GM13976 (cell line): Measurements from ENCODE around the gene HES3.
A peak's percentile ranks its signal among the peaks of the same experiment; 100 is the strongest.
"Not testable (repeated sequence)": the region's sequence is repeated elsewhere in the genome, so short reads cannot be mapped to it uniquely, and the experiment has no call there.

ENCODE experiments used
- DNase-seq: peaks from one replicate; pipeline ENCODE4 v3.0.0; 2012; ENCODE audit warnings: low spot score
- in situ Hi-C: fragments of 300-500 bp; cut with MboI; formaldehyde crosslinking; loops from one replicate; pipeline ENCODE4 v1.12.0; 2022; ENCODE audit warnings: low sequenced_read_pairs, mixed read lengths, inconsistent platforms; ENCODE audit not compliant: unreplicated experiment
- TF ChIP-seq, protein P1 (sequence below): IDR thresholded peaks from 2 replicates; pipeline ENCODE4 v1.5.1; 2012; ENCODE audit warnings: borderline replicate concordance, mild to moderate bottlenecking; ENCODE audit not compliant: insufficient read depth; ENCODE audit errors: extremely low read depth, missing control alignments, control extremely low read depth

Gene HES3

GRCh38 chr1:6209661-6210580, 34.1 kb upstream of the HES3 start:
- in situ Hi-C loops: no loop called here
- DNase-seq: no peak
- TF ChIP-seq, protein P1, sequence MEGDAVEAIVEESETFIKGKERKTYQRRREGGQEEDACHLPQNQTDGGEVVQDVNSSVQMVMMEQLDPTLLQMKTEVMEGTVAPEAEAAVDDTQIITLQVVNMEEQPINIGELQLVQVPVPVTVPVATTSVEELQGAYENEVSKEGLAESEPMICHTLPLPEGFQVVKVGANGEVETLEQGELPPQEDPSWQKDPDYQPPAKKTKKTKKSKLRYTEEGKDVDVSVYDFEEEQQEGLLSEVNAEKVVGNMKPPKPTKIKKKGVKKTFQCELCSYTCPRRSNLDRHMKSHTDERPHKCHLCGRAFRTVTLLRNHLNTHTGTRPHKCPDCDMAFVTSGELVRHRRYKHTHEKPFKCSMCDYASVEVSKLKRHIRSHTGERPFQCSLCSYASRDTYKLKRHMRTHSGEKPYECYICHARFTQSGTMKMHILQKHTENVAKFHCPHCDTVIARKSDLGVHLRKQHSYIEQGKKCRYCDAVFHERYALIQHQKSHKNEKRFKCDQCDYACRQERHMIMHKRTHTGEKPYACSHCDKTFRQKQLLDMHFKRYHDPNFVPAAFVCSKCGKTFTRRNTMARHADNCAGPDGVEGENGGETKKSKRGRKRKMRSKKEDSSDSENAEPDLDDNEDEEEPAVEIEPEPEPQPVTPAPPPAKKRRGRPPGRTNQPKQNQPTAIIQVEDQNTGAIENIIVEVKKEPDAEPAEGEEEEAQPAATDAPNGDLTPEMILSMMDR: peak; percentile 7

DNA sequence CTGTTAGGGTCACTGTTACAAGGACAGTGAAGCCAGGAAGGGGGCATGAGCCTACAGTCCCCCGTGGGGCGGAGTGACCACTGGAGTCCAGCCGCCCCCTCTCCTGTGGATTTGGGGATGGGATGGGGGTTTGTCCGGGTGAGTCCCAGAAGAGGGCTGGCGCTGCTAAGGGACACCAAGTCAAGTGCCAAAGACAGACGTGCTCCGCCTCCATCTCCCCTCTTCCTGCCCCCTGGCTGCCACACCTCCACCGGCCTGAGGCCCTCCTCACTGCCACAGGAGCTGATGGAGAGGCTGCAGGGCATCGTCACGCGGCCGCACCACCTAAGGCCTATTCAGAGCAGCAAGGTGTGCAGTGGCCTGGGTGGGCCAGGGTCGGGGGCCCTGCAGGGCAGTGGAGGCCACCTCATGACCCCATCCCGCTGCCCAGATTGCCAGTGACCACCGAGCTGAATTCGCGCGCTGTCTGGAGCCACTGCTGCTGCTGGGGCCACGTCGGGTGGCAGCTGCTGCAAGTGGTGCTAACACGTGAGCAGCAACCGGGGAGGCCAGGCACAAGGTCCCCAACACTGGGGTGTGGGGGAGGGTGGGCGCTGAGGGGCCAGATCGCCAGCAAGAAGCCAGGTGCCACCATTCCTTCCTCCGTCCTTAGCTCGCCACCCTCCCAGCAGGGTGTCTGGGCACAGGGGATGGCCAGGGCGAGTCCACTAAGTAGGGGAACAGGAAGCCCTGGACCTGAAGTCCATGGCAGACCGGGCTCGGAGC, 33.2 kb upstream of the HES3 start:
- DNase-seq: no peak
- in situ Hi-C loops: no loop called here
- TF ChIP-seq, protein P1: no peak

DNA sequence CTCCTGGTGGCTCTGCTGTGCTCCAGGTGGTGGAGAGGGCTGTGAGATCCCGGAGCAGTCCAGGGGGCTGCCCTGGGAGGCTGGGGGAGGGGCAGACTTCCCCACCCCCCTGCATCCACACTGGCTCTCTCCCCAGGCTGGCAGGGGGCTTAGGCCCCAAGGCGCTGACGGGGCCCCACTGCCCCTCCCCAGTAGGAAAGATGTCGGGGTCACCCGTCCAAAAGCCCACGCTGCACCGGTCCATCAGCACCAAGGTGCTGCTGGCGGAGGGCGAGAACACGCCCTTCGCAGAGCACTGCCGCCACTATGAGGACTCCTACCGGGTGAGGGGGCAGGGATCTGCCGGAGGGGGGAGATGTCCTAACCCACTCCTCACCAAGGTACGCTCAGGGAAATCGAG, 32.2 kb upstream of the HES3 start:
- in situ Hi-C loops: no loop called here
- no peak for DNase-seq
- TF ChIP-seq, protein P1: no peak

- DNase-seq: peak; percentile 68
- TF ChIP-seq, protein P1: no peak
- in situ Hi-C loops: no loop called here
These were observed 31.6 kb upstream of the HES3 start for GRCh38 chr1:6212193-6212959.

DNA sequence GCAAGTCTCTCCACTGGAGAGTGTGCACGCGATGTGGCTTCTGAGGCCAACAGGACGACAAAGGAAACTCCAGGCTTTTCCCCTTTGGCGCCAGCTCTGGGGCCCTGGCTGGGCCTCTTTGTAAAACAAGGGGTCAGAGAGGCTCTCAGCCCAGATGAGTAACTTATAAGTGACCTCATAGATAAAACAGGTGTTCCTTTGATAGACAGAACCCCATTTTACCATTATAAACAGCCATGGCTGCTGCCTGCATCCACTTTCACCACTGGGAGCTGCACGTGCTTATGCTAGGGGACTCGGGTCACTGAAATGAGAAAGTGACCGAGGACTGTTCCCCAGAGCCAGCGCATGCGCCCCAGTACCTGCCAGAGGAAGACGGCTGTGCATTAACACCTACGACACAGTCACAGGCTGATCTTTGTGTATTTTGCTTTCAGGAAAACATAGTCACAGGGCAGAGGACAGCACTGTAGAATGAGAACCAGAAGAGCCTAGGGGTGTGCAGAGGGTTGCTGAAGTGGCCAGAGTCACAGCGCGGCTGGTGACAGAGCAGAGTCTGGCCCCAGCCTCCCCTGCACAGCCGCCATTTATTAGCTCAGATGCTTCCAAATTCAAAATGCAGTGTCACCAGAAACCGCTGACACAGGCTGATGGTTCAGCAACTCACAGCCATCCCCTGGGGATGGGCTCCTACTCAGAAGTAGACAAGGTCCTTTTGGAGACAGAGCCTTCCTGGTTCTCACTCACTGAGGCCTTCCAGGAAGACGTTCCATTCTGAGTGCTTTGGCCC, 25.4 kb upstream of the HES3 start:
- in situ Hi-C loops: no loop called here
- DNase-seq: no peak
- TF ChIP-seq, protein P1: no peak

- in situ Hi-C loops, DNase-seq: not testable (repeated sequence)
These were observed 24.3 kb upstream of the HES3 start for GRCh38 chr1:6219641-6220040.
